NCI-H446 (cell line): ENCODE results near the gene INF2.
A peak's percentile ranks its signal among the peaks of the same experiment; 100 is the strongest.
"Not testable (repeated sequence)": the region's sequence is repeated elsewhere in the genome, so short reads cannot be mapped to it uniquely, and the experiment has no call there.

Experiments used
- DNase-seq, 2 experiments: peaks; one replicate each; lab custom pipeline; 2025; lab: John Stamatoyannopoulos, UW

INF2 gene

GRCh38 chr14:104689109-104689880 lies at the start of gene INF2:
TSS of gene INF2 (plus strand) at chr14:104689618. CDS start at chr14:104701366, 11,748 bp downstream.
- peak in 1 of 2 experiments; percentile 68 for DNase-seq

- peak; percentile 75 to 91 for DNase-seq
These were observed 49.4 kb upstream of the INF2 start for GRCh38 chr14:104639885-104640548.

GRCh38 chr14:104640681-104641080 lies 48.7 kb upstream of the INF2 start:
- DNase-seq: no peak

DNA sequence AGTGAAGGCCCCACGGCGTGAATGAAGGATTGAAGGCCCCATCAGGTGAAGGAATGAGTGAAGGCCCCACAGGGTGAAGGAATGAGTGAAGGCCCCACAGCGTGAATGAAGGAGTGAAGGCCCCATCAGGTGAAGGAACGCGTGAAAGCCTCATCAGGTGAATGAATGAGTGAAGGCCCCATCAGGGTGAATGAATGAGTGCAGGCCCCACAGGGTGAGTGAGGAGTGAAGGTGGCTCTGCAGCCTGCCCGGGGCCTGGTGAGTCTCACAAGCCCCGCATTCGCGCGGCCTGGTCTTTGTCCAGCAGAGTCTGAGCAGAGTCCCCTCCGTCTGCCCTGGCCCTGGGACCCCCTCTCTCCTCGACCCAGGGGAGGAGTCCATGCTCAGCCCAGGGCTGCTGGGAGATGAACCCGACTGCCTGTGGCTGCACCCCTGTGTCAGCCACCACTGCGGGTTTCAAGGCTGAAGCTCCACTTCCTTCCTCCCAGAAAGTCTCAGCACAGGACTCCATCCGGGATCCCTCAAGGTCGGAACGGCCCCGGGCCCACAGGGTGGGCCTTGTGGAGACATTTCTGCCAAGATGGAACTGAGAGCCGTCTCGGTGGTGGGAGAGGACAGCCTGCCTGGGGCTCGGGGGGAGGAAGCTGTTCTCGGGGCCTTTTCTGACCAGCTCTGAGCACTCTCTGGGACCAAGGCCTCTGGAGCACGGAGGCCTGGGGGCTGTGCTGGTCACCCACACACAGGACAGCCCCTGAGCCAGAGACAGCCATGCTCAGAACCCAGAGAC lies 47.5 kb upstream of the INF2 start:
- DNase-seq: no peak

GRCh38 chr14:104642540-104642868 lies 46.9 kb upstream of the INF2 start:
- no peak for DNase-seq

DNA sequence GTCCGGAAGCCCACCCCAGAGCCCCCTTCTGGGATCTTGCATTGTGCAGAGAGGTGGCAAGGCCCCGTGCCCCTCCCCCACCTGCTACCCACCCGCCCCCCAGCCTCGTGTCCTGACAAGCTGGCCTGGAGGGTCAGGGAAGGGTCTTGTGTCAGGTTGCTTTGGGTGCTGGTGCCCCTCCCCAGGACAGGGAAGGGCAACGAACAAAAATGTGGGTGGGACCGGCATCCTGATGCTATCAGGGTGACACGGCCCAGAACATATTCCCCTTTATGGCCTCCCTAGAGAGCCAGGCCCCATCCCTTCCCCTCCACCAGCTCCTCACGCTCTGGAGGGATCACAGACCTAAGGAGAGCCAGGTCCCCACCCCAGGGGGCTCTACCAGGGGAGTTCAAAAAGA lies 46.1 kb upstream of the INF2 start:
- no peak for DNase-seq

- no peak for DNase-seq
These were observed 45.3 kb upstream of the INF2 start for GRCh38 chr14:104644091-104644635.

GRCh38 chr14:104644656-104645378 lies 44.6 kb upstream of the INF2 start:
- DNase-seq: no peak

DNA sequence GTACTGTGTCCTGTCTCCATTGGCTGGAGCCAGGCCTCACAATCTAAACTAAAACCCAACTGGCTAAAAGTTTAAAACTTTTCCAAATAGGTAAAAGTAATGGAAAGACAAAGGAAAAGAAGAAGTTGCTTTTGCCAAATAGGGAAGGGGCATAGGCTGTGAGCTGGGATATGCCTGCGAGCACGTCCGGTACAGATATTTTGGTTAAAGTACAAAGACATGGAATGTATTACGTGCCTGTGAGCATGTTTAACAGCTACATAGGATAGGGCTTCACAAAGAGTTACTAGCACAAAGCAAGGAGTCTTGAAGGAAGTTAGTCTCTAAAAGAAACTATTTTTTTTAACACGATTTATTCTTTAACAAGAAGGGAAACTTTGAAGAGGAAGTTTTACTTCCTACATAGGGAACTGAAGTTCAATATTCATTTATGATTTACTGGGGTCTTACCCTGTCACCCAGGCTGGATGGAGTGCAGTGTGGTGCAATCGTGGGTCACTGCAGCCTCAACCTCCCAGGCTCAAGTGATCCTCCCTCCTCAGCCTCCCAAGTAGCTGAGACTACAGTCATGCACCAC lies 41.9 kb upstream of the INF2 start:
- no peak for DNase-seq

DNA sequence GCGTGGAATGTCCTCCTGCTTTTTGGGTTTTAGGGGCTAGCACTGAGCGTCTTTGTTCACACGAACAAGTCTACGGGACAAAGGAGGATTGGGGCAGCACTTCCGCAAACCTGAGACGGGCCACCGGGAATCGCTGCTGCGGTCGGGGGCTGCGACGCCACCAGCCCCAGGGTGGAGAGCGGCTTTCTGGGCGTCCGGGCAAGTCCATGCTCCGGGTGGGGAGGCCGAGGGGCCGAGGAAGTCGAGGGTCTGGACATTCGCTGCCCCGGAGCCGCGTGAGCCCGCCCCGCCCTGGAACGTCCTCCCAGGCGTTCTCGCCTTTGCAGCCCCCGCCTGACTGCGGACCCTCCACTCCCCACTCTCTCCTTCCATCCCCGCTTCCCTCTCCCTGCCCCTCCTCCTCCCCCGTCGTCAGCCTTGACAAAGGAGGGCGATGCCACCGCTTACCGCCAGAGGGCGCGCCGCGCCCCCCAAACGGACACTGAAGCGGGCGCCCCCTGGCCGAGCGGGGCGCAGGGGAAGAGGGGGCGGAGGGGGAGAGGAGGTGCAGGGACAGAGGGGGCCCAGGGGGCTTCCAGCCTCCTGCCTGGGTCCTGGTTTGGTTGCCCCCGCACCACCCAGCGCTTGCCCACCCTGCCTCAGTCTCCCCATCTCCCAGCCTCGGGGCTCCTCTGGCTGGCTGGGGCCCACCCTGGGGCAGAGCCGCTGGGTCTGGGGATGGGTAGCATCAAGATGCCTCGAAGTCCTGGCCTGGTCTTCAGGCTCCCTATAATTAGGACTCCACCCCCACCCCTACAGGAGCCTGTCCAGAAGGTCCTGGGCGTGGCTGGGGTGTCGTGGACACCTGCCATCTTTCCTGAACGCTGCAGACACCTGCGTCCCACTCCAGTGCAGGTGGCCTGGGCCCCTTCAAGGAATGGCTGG lies 39.1 kb upstream of the INF2 start:
- peak in 1 of 2 experiments; percentile 79 for DNase-seq

DNA sequence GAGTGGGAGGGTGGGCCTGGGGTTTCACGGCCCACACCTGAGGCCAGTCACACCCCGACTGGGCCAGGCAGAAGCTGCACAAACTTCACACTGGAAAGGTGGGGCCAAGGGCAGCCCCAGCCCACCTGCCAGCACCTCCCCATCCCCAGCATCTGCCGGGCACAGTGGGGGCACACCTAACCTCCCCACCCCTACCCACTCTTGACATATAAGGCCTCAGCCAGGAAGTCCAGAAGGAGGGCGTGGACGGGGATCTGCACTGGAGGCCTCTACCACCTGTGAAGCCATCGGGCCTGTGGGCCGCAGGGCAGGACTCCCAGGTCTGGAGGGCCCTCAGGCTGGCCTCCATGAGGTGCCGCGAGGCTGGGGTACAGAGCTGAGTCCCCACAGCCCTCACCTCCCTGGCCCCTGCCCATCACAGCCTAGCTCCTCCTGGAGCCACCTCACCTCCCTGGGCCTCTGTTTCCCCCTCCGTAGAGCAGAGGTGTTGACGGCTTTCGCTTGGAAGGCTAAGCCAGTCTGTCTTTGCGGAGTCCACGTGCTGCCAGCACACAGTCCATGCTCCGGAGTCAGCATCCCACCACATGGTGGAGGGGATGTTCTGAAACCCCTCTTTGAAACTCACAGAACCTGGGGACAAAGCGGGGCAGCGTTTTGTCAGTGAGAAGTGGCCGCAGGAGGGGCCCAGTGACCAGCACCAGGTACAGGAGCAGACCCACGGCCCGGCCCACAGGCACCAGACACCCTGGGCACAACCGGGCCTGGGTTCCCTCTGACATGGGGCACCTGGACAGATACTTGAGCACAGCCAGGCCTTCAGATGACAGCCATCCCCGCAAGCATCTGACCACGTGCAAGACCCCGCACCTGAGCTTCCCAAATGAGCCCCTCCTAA lies 38.2 kb upstream of the INF2 start:
- DNase-seq: no peak

DNA sequence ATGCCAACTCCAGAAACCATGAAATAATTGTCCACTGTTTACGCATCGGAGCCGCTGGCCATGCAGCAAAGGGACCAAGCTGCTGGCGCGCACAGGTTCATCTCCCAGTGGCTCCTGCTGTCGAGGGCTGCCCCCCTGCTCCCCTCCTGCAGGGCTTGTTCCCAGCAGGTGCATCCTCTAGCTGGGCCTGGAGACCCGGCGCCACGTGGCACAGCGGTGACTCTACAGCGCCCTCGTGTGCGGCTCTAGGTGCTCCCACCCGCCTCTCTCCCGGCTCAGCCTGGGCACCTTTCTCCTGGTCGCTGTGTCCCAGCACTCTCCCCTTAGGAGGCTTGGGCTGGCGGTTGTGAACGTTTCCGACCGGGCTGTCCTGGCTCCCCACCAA lies 37.5 kb upstream of the INF2 start:
- no peak for DNase-seq

DNA sequence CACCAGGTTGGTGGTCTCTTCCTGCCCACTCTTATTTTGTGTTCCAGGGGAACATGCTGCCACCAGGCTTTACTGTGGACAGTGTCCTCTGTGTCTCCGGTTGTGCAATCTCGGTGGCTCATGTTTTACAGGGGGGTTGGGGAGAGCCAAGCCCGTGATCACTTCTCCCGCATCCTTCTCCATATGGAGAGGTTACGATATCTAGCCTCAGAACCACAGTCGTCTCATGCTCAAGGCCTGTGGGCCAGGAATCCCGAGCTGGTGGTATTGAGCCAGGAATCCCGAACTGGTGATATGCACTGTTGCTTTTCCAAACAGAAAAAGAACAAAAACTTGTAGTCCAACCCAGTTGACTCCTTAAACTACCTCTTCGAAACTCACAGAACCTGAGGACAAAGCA lies 37.0 kb upstream of the INF2 start:
- DNase-seq: no peak

DNA sequence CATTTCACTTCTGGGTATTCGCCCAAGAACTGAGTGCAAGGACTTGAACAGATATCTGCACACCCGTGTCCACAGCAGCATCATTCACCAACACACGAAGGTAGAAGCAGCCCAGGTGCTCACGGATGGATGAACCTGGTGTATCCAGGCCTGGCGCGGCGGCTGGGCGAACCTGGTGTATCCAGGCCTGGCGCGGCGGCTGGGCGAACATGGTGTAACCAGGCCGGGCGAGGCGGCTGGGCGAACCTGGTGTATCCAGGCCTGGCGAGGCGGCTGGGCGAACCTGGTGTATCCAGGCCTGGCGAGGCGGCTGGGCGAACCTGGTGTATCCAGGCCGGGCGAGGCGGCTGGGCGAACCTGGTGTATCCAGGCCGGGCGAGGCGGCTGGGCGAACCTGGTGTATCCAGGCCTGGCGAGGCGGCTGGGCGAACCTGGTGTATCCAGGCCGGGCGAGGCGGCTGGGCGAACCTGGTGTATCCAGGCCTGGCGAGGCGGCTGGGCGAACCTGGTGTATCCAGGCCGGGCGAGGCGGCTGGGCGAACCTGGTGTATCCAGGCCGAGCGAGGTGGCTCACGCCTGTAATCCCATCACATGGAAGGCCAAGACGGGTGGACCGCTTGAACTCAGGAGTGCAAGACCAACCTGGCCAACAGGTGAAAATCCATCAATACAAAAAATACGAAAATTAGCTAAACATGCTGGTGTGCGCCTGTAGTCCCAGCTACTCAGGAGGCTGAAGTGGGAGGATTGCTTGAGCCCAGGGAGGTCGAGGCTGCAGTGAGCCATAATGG lies 36.1 kb upstream of the INF2 start:
- DNase-seq: not testable (repeated sequence)

GRCh38 chr14:104654119-104654518 lies 35.3 kb upstream of the INF2 start:
- no peak for DNase-seq

GRCh38 chr14:104655128-104655848 lies 34.1 kb upstream of the INF2 start:
- no peak for DNase-seq

DNA sequence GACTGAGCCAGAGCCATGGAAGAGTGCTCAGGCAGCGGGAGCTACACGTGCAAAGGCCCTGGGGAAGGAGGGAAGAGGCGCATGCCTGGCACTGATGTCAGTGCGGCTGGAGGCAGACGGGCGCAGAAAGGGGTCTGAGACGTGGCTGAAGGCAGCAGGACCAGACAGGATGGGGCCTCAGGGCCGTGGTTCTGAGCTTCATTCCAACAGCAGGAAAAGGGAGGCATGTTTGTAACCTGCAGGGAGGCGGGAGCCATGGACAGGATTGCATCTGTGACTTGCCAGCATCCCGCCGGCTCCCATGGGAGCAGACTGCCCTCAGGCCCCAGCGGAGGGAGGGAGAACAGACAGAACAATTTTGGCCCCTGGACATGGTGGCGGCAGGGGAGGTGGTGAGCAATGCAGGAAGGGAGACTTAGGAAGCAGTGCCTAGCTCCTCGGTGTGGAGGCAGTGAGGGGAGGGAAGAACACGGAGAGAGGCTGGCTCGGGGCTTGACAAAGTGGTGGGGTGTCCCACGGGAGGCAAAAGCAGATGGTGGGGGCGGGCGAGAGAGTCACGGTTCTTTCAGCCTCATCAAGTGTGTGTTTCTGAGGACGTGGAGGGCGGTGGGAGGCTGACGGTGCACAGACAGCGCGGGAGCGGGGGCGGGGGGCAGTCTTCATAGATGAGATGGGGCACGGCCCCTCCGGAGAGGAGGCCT lies 33.3 kb upstream of the INF2 start:
- no peak for DNase-seq
